GM12878 (cell line): ENCODE data around the gene SNX10. TPM values are rescaled to one million over a fixed set of nuclear protein-coding genes. Genes with fewer than 3 reads are reported as not detected.

Experiments
- IRF3 ChIP-seq: fragments of 450-650 bp; IDR thresholded peaks from 2 replicates; pipeline ENCODE4 v1.6.1; 2014; ENCODE audit warnings: mild to moderate bottlenecking
- RCOR1 ChIP-seq: conservative IDR thresholded peaks from 2 replicates; pipeline ENCODE4 v1.6.1; 2012; ENCODE audit warnings: low read depth, low read length, improper control_type of control experiment
- SREBF1 ChIP-seq: IDR thresholded peaks from 2 replicates; pipeline ENCODE4 v1.6.1; 2012; ENCODE audit warnings: mild to moderate bottlenecking, low read length
- STAT3 ChIP-seq: IDR thresholded peaks from 2 replicates; pipeline ENCODE4 v1.6.1; 2011; ENCODE audit warnings: low read depth, low read length, improper control_type of control experiment
- SUZ12 ChIP-seq: fragments of 200-600 bp; sonication (generic); IDR thresholded peaks from one replicate; pipeline ENCODE4 v1.6.1; 2018; ENCODE audit warnings: antibody characterized with exemption, mild to moderate bottlenecking; ENCODE audit not compliant: unreplicated experiment
- polyA plus RNA-seq, 11 experiments: library from polyadenylated mRNA; depleted of rRNA in 4 of 11; unstranded in 6 of 11; stranded (reverse) in 5 of 11; fragments of >200 nt; fragmentation: Nextera tagmentation in 4 of 11; fragmentation: Illumina TruSeq in 1 of 11; extraction: Ambion mirVana in 4 of 11; extraction: Trizol in 1 of 11; gene quantifications; 1 replicate in 1 of 11; 2 replicates in 10 of 11; pipeline versions ENCODE4 v1.2.1 to v1.2.3, GENCODE V29; 2011 to 2016; ENCODE audit warnings: inconsistent platforms in 2 of 11, missing spikeins in 2 of 11, low read depth in 1 of 11
- total RNA-seq, 4 experiments: library from RNA; depleted of rRNA in 3 of 4; stranded (reverse); fragments of >200 nt in 3 of 4; fragmentation: Illumina TruSeq in 1 of 4; extraction: Trizol in 1 of 4; gene quantifications; 2 replicates each; pipeline versions ENCODE4 v1.2.1 to v1.2.3, GENCODE V29; 2013 to 2021

Gene SNX10
- total and polyA plus RNA-seq, 10 of the 15 experiments (the other 5 are each of a cell fraction or from before 2014, with no cell fraction given): 22.0 to 56.2 (median 30.1) TPM

GRCh38 chr7:26423436-26423835 is 131.8 kb downstream of the SNX10 start (continued):
- TF ChIP-seq SREBF1: no peak
- no peak for TF ChIP-seq SUZ12
- no peak for TF ChIP-seq IRF3
- no peak for TF ChIP-seq RCOR1
- TF ChIP-seq STAT3: no peak

Other genes starting within 250 kb of the SNX10 start
- gene NFE2L3, start 139.7 kb upstream of the SNX10 start, total RNA-seq (2014; rRNA removed): 17.2 and 17.4 TPM in 2 replicates
- gene NFE2L3, start 139.7 kb upstream of the SNX10 start, total RNA-seq (2014; rRNA removed; fragmentation: Illumina TruSeq; extraction: Trizol): 21.0 and 21.2 TPM in 2 replicates
- gene NFE2L3, start 139.7 kb upstream of the SNX10 start, total RNA-seq (2021): 14.5 and 15.7 TPM in 2 replicates
- gene NFE2L3, start 139.7 kb upstream of the SNX10 start, polyA plus RNA-seq (2011; rRNA removed): 34.9 and 45.3 TPM in 2 replicates
- gene NFE2L3, start 139.7 kb upstream of the SNX10 start, polyA plus RNA-seq (2014; fragmentation: Illumina TruSeq; extraction: Trizol): 21.6 and 24.9 TPM in 2 replicates
- 1 to 10 TPM; 4.9 to 8.9 TPM for gene NFE2L3, start 139.7 kb upstream of the SNX10 start, polyA plus RNA-seq (2014; fragmentation: Nextera tagmentation; extraction: Ambion mirVana)
- 10.2 and 11.5 TPM in 2 replicates for gene NFE2L3, start 139.7 kb upstream of the SNX10 start, polyA plus RNA-seq (2014; rRNA removed)
- gene NFE2L3, start 139.7 kb upstream of the SNX10 start, polyA plus RNA-seq (2016; fragmentation: Nextera tagmentation; extraction: Ambion mirVana): 1 to 10 TPM; 4.4 to 6.8 TPM
- 295 and 319 TPM in 2 replicates for gene HNRNPA2B1, start 91.1 kb upstream of the SNX10 start, total RNA-seq (2014; rRNA removed)
- gene HNRNPA2B1, start 91.1 kb upstream of the SNX10 start, total RNA-seq (2014; rRNA removed; fragmentation: Illumina TruSeq; extraction: Trizol): 603 and 632 TPM in 2 replicates
- gene HNRNPA2B1, start 91.1 kb upstream of the SNX10 start, total RNA-seq (2021): 699 and 740 TPM in 2 replicates
- gene HNRNPA2B1, start 91.1 kb upstream of the SNX10 start, polyA plus RNA-seq (2011; rRNA removed): 721 and 1,149 TPM in 2 replicates
- gene HNRNPA2B1, start 91.1 kb upstream of the SNX10 start, polyA plus RNA-seq (2014; fragmentation: Illumina TruSeq; extraction: Trizol): 1,357 and 1,719 TPM in 2 replicates
- gene HNRNPA2B1, start 91.1 kb upstream of the SNX10 start, polyA plus RNA-seq (2014; fragmentation: Nextera tagmentation; extraction: Ambion mirVana): 1,000 to 10,000 TPM in 1 of 2 experiments, 100 to 1,000 TPM in 1; 726 to 1,124 TPM
- gene HNRNPA2B1, start 91.1 kb upstream of the SNX10 start, polyA plus RNA-seq (2014; rRNA removed): 1,063 and 1,240 TPM in 2 replicates
- gene HNRNPA2B1, start 91.1 kb upstream of the SNX10 start, polyA plus RNA-seq (2016; fragmentation: Nextera tagmentation; extraction: Ambion mirVana): 1,000 to 10,000 TPM; 1,359 to 1,396 TPM
- 153 and 181 TPM in 2 replicates for gene CBX3, start 90.1 kb upstream of the SNX10 start, total RNA-seq (2014; rRNA removed)
- 303 and 305 TPM in 2 replicates for gene CBX3, start 90.1 kb upstream of the SNX10 start, total RNA-seq (2014; rRNA removed; fragmentation: Illumina TruSeq; extraction: Trizol)
- gene CBX3, start 90.1 kb upstream of the SNX10 start, total RNA-seq (2021): 194 and 201 TPM in 2 replicates
- gene CBX3, start 90.1 kb upstream of the SNX10 start, polyA plus RNA-seq (2011; rRNA removed): 238 and 407 TPM in 2 replicates
- gene CBX3, start 90.1 kb upstream of the SNX10 start, polyA plus RNA-seq (2014; fragmentation: Illumina TruSeq; extraction: Trizol): 307 and 369 TPM in 2 replicates
- 100 to 1,000 TPM; 205 to 247 TPM for gene CBX3, start 90.1 kb upstream of the SNX10 start, polyA plus RNA-seq (2014; fragmentation: Nextera tagmentation; extraction: Ambion mirVana)
- 191 and 239 TPM in 2 replicates for gene CBX3, start 90.1 kb upstream of the SNX10 start, polyA plus RNA-seq (2014; rRNA removed)
- gene CBX3, start 90.1 kb upstream of the SNX10 start, polyA plus RNA-seq (2016; fragmentation: Nextera tagmentation; extraction: Ambion mirVana): 100 to 1,000 TPM; 205 to 212 TPM